Measurements from ENCODE around the gene SCGB1D2.

SCGB1D2 gene

DNA sequence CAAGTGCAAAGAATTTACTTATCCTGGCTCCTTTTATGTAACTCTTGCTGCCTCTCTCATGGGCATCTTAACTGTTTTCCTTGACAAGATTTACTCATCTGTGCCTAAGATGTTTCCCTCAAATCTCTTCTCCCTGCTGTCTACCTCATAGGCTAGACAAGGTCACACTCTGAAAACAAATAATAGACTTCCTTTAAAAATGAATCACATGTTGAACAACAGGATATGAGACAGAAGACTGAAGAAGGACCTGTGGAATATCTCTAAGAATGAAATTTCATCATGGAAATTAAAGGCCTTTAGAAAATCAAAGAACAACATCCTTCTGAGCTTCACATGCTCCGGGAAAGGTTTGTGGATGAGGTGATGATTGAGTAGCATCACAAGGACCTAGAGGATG, 22.0 kb downstream of the SCGB1D2 start:
- Histone ChIP-seq H3K4me3 (ENCODE audit: low read depth, low read length) (no peak overlapping the region), H3K9me3 (ENCODE audit: control insufficient read depth, insufficient read depth, low read length) (no peaks in the 10 kb centered on the region), H3K36me3 (ENCODE audit: control insufficient read depth, insufficient read depth, low read length) (no peaks in the 10 kb centered on the region), H3K9ac (ENCODE audit: low read depth, low read length) (no peak overlapping the region), H3K27me3 (ENCODE audit: control insufficient read depth, insufficient read depth, low read length) (no peaks in the 10 kb centered on the region), H3K4me1 (ENCODE audit: control insufficient read depth, insufficient read depth, low read length) (no peaks in the 10 kb centered on the region)

DNA sequence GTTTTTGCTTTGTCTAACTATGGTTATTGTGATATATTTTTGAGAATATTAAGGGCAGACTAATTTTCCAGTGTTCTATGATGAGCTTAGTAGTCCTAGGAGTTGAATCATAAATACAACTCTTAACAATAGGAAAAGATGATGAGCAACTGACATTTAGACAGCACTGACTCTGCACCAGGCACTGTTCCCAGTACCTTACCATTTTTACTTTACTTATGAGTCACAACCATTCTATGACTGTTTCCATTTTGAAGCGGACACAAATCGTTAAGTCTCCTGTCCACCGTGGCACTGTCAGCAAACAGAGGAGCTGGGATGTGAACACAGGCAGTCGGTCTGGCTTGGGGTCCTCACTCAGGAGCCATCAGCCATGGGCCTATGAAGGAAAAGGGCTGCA, 24.5 kb downstream of the SCGB1D2 start:
- Histone ChIP-seq H3K9ac (ENCODE audit: low read depth, low read length) (no peak overlapping the region), H3K4me1 (ENCODE audit: control insufficient read depth, insufficient read depth, low read length) (no peaks in the 10 kb centered on the region), H3K27me3 (ENCODE audit: control insufficient read depth, insufficient read depth, low read length) (no peaks in the 10 kb centered on the region), H3K36me3 (ENCODE audit: control insufficient read depth, insufficient read depth, low read length) (no peaks in the 10 kb centered on the region), H3K4me3 (ENCODE audit: low read depth, low read length) (no peak overlapping the region), H3K9me3 (ENCODE audit: control insufficient read depth, insufficient read depth, low read length) (no peaks in the 10 kb centered on the region)

DNA sequence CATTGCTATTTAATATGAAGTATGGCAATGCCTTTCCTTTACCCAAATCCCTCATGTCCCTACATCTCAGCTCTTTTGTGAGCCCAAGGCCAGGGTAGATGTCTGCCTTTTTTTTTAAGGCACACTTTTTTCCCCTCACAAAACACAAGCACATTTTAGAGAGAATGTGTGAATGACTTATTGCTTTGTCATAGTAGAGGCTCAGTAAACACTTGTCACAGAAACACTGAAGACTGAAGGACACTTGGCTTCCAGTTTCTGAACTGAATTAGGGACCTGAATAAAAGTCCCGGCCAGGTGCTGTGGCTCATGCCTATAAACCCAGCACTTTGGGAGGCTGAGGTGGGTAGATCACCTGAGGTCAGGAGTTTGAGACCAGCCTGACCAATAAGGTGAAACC, 25.0 kb downstream of the SCGB1D2 start:
- no peaks in the 10 kb centered on the region for H3K9me3 ChIP-seq (ENCODE audit: control insufficient read depth, insufficient read depth, low read length)
- no peaks in the 10 kb centered on the region for H3K36me3 ChIP-seq (ENCODE audit: control insufficient read depth, insufficient read depth, low read length)
- H3K4me3 ChIP-seq (ENCODE audit: low read depth, low read length) = no peak overlapping the region
- no peak overlapping the region for H3K9ac ChIP-seq (ENCODE audit: low read depth, low read length)
- H3K4me1 ChIP-seq (ENCODE audit: control insufficient read depth, insufficient read depth, low read length) = no peaks in the 10 kb centered on the region
- H3K27me3 ChIP-seq (ENCODE audit: control insufficient read depth, insufficient read depth, low read length) = no peaks in the 10 kb centered on the region

DNA sequence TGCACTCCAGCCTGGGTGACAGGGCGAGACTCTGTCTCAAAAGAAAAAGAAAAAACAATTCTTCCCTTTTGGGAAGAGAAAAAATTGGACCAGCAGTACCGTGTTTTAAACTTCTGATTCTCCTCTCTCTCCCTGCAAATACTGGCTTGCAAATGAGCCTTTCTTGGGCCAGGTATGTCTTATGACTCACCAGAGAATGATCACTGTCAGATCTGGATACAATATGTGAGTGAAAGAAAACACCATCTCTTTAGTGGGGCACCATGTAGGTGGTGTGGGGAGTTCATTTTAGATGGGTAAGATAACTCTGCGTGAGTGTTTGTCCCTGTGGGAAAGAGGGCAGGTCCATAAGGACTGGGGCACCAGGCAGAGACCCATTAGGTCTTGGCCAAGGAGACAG, 25.5 kb downstream of the SCGB1D2 start:
- Histone ChIP-seq H3K9me3 (ENCODE audit: control insufficient read depth, insufficient read depth, low read length) (no peaks in the 10 kb centered on the region), H3K9ac (ENCODE audit: low read depth, low read length) (no peak overlapping the region), H3K4me3 (ENCODE audit: low read depth, low read length) (no peak overlapping the region), H3K4me1 (ENCODE audit: control insufficient read depth, insufficient read depth, low read length) (no peaks in the 10 kb centered on the region), H3K27me3 (ENCODE audit: control insufficient read depth, insufficient read depth, low read length) (no peaks in the 10 kb centered on the region), H3K36me3 (ENCODE audit: control insufficient read depth, insufficient read depth, low read length) (no peaks in the 10 kb centered on the region)

DNA sequence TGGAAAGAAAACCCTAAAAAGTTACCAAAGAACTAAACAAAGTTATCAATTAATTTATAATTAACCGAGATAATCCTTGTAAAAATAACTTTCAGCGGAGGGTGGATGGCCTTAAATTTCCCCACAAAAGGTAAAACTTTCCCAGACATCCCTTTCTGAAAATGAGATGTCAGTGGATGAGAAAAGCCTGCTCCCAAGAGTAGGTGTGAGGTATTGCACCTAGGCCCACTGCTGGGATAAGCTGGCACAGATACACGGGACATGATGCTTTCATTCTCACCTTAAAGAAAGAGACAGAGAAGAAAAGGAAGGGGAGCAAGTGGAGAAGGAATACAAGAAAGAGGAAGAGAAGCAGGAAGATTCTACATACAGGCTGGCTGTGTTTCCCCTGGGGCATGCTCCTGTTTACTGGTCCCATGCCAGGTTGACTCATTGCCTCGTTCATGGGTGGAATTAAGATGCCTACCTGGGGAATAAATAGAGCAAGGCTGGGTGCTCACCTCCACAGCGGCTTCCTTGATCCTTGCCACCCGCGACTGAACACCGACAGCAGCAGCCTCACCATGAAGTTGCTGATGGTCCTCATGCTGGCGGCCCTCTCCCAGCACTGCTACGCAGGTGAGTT, 27.7 kb downstream of the SCGB1D2 start, which contains the start of gene SCGB2A2:
Gene SCGB2A2 (plus strand): TSS at position 505 of the 625 bp plus-strand sequence. CDS start 59 bp downstream, at position 564.
- Histone ChIP-seq H3K36me3 (ENCODE audit: control insufficient read depth, insufficient read depth, low read length) (no peaks in the 10 kb centered on the region), H3K4me3 (ENCODE audit: low read depth, low read length) (no peak within 1 kb of the TSS), H3K27me3 (ENCODE audit: control insufficient read depth, insufficient read depth, low read length) (no peaks in the 10 kb centered on the region), H3K4me1 (ENCODE audit: control insufficient read depth, insufficient read depth, low read length) (no peaks in the 10 kb centered on the region), H3K9ac (ENCODE audit: low read depth, low read length) (no peak within 1 kb of the TSS), H3K9me3 (ENCODE audit: control insufficient read depth, insufficient read depth, low read length) (no peaks in the 10 kb centered on the region)

DNA sequence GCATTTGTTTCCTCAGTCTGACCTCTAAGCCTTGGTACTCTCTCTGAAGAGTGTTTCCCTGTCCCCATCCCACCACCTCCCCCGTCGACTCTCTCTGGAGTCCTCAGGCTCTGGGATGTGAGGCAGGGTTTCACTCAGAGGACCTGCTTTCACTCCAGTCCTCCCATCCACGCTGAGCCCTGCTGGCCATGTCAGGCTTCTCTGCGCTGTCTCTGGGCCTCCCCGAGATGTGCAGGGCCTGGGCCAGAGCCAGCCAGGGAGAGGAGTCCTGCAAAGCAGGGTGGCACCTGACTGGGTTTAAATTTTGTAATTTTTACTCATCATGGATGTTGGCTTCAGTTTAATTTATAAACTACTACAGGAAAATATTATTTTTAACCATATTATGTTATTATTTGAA, 31.2 kb downstream of the SCGB1D2 start:
- Histone ChIP-seq H3K9ac (ENCODE audit: low read depth, low read length) (no peak overlapping the region), H3K4me3 (ENCODE audit: low read depth, low read length) (no peak overlapping the region), H3K27me3 (ENCODE audit: control insufficient read depth, insufficient read depth, low read length) (no peaks in the 10 kb centered on the region), H3K4me1 (ENCODE audit: control insufficient read depth, insufficient read depth, low read length) (no peaks in the 10 kb centered on the region), H3K9me3 (ENCODE audit: control insufficient read depth, insufficient read depth, low read length) (no peaks in the 10 kb centered on the region), H3K36me3 (ENCODE audit: control insufficient read depth, insufficient read depth, low read length) (no peaks in the 10 kb centered on the region)

DNA sequence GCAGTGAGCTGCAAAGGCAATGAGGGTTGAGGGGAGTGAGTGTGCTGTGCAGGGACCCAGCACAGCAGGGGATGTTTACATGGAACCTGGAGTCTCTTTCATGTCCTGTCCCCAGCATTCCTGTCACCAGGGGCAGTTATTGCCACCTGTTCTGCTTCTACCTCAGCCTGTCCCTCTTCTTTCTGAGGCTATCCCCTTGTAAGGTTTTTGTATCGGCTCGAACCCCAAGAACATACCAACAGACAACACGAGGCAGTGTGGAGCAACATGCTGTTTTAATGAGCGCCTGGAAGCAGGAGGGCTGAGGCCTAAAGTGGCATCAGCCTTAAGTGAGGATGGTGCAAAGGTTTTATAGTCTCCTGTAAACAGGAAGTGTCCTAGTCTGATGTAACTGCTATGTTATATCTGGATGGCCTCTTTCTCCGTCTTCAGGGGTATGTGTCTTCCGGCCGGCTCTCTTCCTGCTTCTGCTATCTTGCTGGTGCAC, 31.8 kb downstream of the SCGB1D2 start:
- H3K4me3 ChIP-seq (ENCODE audit: low read depth, low read length) = no peak overlapping the region
- H3K9ac ChIP-seq (ENCODE audit: low read depth, low read length) = no peak overlapping the region
- H3K27me3 ChIP-seq (ENCODE audit: control insufficient read depth, insufficient read depth, low read length) = no peaks in the 10 kb centered on the region
- no peaks in the 10 kb centered on the region for H3K4me1 ChIP-seq (ENCODE audit: control insufficient read depth, insufficient read depth, low read length)
- H3K9me3 ChIP-seq (ENCODE audit: control insufficient read depth, insufficient read depth, low read length) = no peaks in the 10 kb centered on the region
- no peaks in the 10 kb centered on the region for H3K36me3 ChIP-seq (ENCODE audit: control insufficient read depth, insufficient read depth, low read length)

DNA sequence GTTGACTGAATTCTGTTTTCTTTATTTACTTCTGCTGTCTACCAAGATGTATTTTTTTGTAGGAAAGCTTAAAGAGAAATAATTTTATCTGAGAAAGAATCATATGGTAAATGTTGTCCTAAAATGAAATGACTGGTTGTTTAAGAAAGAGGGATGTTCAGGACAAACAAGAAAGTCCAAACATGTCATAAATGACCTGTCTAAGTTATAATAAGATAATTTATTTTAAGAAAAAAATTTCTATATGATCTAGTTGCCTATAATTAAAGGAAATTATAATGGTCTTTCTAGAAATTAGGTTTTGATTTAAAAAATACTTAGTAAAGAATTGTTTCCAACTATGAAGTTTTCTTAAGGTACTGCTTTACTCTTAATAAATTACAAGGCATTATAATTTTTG, 38.4 kb downstream of the SCGB1D2 start:
- Histone ChIP-seq H3K4me1 (ENCODE audit: control insufficient read depth, insufficient read depth, low read length) (no peaks in the 10 kb centered on the region), H3K4me3 (ENCODE audit: low read depth, low read length) (no peak overlapping the region), H3K9ac (ENCODE audit: low read depth, low read length) (no peak overlapping the region), H3K9me3 (ENCODE audit: control insufficient read depth, insufficient read depth, low read length) (peaks cover 3% of the 10 kb centered on the region), H3K27me3 (ENCODE audit: control insufficient read depth, insufficient read depth, low read length) (no peaks in the 10 kb centered on the region), H3K36me3 (ENCODE audit: control insufficient read depth, insufficient read depth, low read length) (no peaks in the 10 kb centered on the region)

All from iPS-15b (cell line).